GM12891 (cell line): ENCODE measurements around the gene MARVELD2.

Source experiments
- PAX5 ChIP-seq: IDR thresholded peaks from 2 replicates; pipeline ENCODE4 v1.6.1; 2011; ENCODE audit warnings: low read length, moderate library complexity, mild to moderate bottlenecking; ENCODE audit not compliant: insufficient read depth, severe bottlenecking
- POLR2A ChIP-seq: IDR thresholded peaks from 2 replicates; pipeline ENCODE4 v1.6.1; 2011; ENCODE audit warnings: low read depth, low read length, control low read depth
- POLR2AphosphoS5 ChIP-seq: IDR thresholded peaks from 2 replicates; pipeline ENCODE4 v1.6.1; 2011; ENCODE audit warnings: low read depth, low read length, control low read depth
- TAF1 ChIP-seq: IDR thresholded peaks from 2 replicates; pipeline ENCODE4 v1.6.1; 2011; ENCODE audit warnings: low read depth, low read length, control low read depth

DNA sequence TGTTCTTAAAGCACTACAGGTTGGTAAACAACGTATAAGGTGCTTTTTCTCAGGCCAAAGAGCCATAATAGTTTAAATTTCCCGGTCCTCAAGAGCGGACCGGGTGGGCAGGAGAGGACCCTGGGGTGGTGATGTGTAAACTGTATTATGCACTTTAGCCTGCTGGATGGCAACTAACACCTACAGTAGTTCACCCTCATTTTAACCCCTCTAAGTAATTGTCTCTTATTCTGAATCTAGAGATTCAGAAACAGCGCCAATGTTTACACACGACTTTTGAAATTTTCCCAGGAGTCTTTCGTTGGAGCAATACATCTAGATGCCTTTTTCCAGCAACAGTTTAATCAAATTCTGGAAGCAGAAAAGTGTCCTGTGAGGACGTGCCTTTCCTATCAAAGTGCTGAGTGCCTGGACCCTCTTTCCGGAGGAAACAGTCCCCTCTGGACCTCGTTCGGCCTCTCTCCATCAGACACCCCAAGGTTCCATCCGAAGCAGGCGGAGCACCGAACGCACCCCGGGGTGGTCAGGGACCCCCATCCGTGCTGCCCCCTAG is 77.0 kb downstream of the MARVELD2 start:
- TF ChIP-seq POLR2A = no peak
- TF ChIP-seq POLR2AphosphoS5 = no peak
- TF ChIP-seq TAF1 = no peak
- TF ChIP-seq PAX5 = no peak
